Measurements from ENCODE around the gene SLC6A8.
"Not testable (repeated sequence)": the region's sequence is repeated elsewhere in the genome, so short reads cannot be mapped to it uniquely, and the experiment has no call there.

Gene SLC6A8

GRCh38 chrX:153726286-153727122 lies 38.8 kb downstream of the SLC6A8 start:
- FAIRE-seq (no peak), DNase-seq (ENCODE audit: insufficient read length, low spot score) (no peak)

- no peak for DNase-seq (ENCODE audit: insufficient read length, low spot score)
- FAIRE-seq: no peak
Measured at GRCh38 chrX:153727123-153727931, 39.6 kb downstream of the SLC6A8 start.

GRCh38 chrX:153728095-153728494 lies 40.4 kb downstream of the SLC6A8 start:
- FAIRE-seq: no peak
- DNase-seq (ENCODE audit: insufficient read length, low spot score): no peak

- no peak for FAIRE-seq
Measured at GRCh38 chrX:153728951-153729631, 41.4 kb downstream of the SLC6A8 start.

GRCh38 chrX:153730115-153730514 lies 42.4 kb downstream of the SLC6A8 start:
- not testable (repeated sequence) for FAIRE-seq; DNase-seq (ENCODE audit: insufficient read length, low spot score)

More at GRCh38 chrX:153728951-153729631, 41.4 kb downstream of the SLC6A8 start:
- no peak for DNase-seq (ENCODE audit: insufficient read length, low spot score)

- DNase-seq (ENCODE audit: insufficient read length, low spot score): no peak
Measured at GRCh38 chrX:153731117-153731844, 43.6 kb downstream of the SLC6A8 start.

GRCh38 chrX:153731845-153732215 lies 44.1 kb downstream of the SLC6A8 start:
- DNase-seq (ENCODE audit: insufficient read length, low spot score): no peak
- FAIRE-seq: no peak

More at GRCh38 chrX:153731117-153731844, 43.6 kb downstream of the SLC6A8 start:
- FAIRE-seq: no peak

GRCh38 chrX:153732401-153732800 lies 44.7 kb downstream of the SLC6A8 start:
- DNase-seq (ENCODE audit: insufficient read length, low spot score) (peak; percentile 24), FAIRE-seq (no peak)

GRCh38 chrX:153733651-153734240 lies 46.0 kb downstream of the SLC6A8 start:
- FAIRE-seq (no peak), DNase-seq (ENCODE audit: insufficient read length, low spot score) (no peak)

GRCh38 chrX:153734871-153735270 lies 47.1 kb downstream of the SLC6A8 start:
- FAIRE-seq (no peak), DNase-seq (ENCODE audit: insufficient read length, low spot score) (no peak)

- DNase-seq (ENCODE audit: insufficient read length, low spot score): no peak
- FAIRE-seq: no peak
Measured at GRCh38 chrX:153735274-153735673, 47.5 kb downstream of the SLC6A8 start.

GRCh38 chrX:153736071-153736820 lies 48.5 kb downstream of the SLC6A8 start:
- no peak for FAIRE-seq
- no peak for DNase-seq (ENCODE audit: insufficient read length, low spot score)

GRCh38 chrX:153736871-153737441 lies 49.2 kb downstream of the SLC6A8 start:
- DNase-seq (ENCODE audit: insufficient read length, low spot score) (no peak), FAIRE-seq (no peak)

GRCh38 chrX:153738056-153738605 lies 50.4 kb downstream of the SLC6A8 start:
- FAIRE-seq (no peak), DNase-seq (ENCODE audit: insufficient read length, low spot score) (no peak)

GRCh38 chrX:153739754-153740486 lies 52.2 kb downstream of the SLC6A8 start:
- FAIRE-seq (no peak), DNase-seq (ENCODE audit: insufficient read length, low spot score) (no peak)

- DNase-seq (ENCODE audit: insufficient read length, low spot score): no peak
- no peak for FAIRE-seq
Measured at GRCh38 chrX:153740631-153741222, 53.0 kb downstream of the SLC6A8 start.

- FAIRE-seq (no peak), DNase-seq (ENCODE audit: insufficient read length, low spot score) (no peak)
Measured at GRCh38 chrX:153741446-153741845, 53.7 kb downstream of the SLC6A8 start.

GRCh38 chrX:153742111-153742510 lies 54.4 kb downstream of the SLC6A8 start:
- FAIRE-seq; DNase-seq (ENCODE audit: insufficient read length, low spot score): not testable (repeated sequence)
